ENCODE data around the gene FTSJ3. TPM values are rescaled to one million over a fixed set of nuclear protein-coding genes. Genes with fewer than 3 reads are reported as not detected.

Gene FTSJ3
- total RNA-seq, 1 donor from 2014 or later = 50.2 TPM

DNA sequence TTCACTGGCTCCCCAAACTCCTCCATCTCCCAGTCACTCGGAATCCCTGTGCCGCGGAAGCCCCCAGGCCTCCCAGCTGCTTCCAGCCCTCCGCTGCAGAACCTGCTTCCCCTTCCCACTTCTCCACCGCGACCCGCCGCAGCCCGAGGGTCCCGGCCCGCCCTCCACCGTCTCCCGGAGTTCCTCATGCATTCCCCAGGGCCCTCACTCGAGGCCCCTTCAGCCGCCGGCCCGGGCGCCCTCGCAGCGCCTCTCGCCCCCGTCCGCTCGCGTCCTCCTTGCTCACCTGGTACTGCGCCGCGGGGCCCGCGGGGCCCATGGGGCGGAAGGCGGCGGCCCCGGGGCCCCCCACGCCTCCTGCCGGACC lies 14.7 kb upstream of the FTSJ3 start:
- peak overlapping the region; percentile 70 for H2AFZ ChIP-seq (ENCODE audit: low read depth, low read length)
- H3K9me3 ChIP-seq (ENCODE audit: insufficient read depth, low read depth, low read length) = no peaks in the 10 kb centered on the region
- H4K20me1 ChIP-seq (ENCODE audit: insufficient read depth, low read length) = peaks cover 47% of the 10 kb centered on the region
- no peaks in the 10 kb centered on the region for H3K27me3 ChIP-seq (ENCODE audit: insufficient read depth, low read length)
- Mint-ChIP-seq H3K4me1 (ENCODE audit: low read depth, unreplicated experiment) (peaks cover 7% of the 10 kb centered on the region), H3K27ac (ENCODE audit: unreplicated experiment) (peak overlapping the region; percentile 89), H3K4me3 (ENCODE audit: unreplicated experiment) (peak overlapping the region; percentile 94), H3K9me3 (ENCODE audit: unreplicated experiment) (no peaks in the 10 kb centered on the region), H3K27me3 (ENCODE audit: low read depth, unreplicated experiment) (no peaks in the 10 kb centered on the region), H3K36me3 (ENCODE audit: low read depth, unreplicated experiment) (no peaks in the 10 kb centered on the region)
- peak overlapping the region; percentile 88 for H3K4me3 ChIP-seq (ENCODE audit: insufficient read depth, low read depth, low read length)
- FAIRE-seq (no peak), DNase-seq (ENCODE audit: low read depth) (peak; percentile 9)
- peak overlapping the region; percentile 92 for H3K9ac ChIP-seq (ENCODE audit: low read length)
- peak overlapping the region; percentile 100 for H3K4me2 ChIP-seq (ENCODE audit: low read length)
- TF ChIP-seq, protein P1, sequence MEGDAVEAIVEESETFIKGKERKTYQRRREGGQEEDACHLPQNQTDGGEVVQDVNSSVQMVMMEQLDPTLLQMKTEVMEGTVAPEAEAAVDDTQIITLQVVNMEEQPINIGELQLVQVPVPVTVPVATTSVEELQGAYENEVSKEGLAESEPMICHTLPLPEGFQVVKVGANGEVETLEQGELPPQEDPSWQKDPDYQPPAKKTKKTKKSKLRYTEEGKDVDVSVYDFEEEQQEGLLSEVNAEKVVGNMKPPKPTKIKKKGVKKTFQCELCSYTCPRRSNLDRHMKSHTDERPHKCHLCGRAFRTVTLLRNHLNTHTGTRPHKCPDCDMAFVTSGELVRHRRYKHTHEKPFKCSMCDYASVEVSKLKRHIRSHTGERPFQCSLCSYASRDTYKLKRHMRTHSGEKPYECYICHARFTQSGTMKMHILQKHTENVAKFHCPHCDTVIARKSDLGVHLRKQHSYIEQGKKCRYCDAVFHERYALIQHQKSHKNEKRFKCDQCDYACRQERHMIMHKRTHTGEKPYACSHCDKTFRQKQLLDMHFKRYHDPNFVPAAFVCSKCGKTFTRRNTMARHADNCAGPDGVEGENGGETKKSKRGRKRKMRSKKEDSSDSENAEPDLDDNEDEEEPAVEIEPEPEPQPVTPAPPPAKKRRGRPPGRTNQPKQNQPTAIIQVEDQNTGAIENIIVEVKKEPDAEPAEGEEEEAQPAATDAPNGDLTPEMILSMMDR (IDR thresholded peaks at IDR 0.05; ENCODE audit: insufficient read depth, low read depth, low read length) = no peak
- no peak for TF ChIP-seq EZH2 (IDR thresholded peaks at IDR 0.05; ENCODE audit: insufficient read depth, low read length)
- H3K27ac ChIP-seq (ENCODE audit: low read depth, low read length) = peak overlapping the region; percentile 60
- H3K36me3 ChIP-seq (ENCODE audit: insufficient read depth, low read length) = no peaks in the 10 kb centered on the region
- H3K4me1 ChIP-seq (ENCODE audit: insufficient read depth, low read length) = peaks cover 14% of the 10 kb centered on the region
- H3K79me2 ChIP-seq (ENCODE audit: insufficient read depth, low read length) = peaks cover 49% of the 10 kb centered on the region

DNA sequence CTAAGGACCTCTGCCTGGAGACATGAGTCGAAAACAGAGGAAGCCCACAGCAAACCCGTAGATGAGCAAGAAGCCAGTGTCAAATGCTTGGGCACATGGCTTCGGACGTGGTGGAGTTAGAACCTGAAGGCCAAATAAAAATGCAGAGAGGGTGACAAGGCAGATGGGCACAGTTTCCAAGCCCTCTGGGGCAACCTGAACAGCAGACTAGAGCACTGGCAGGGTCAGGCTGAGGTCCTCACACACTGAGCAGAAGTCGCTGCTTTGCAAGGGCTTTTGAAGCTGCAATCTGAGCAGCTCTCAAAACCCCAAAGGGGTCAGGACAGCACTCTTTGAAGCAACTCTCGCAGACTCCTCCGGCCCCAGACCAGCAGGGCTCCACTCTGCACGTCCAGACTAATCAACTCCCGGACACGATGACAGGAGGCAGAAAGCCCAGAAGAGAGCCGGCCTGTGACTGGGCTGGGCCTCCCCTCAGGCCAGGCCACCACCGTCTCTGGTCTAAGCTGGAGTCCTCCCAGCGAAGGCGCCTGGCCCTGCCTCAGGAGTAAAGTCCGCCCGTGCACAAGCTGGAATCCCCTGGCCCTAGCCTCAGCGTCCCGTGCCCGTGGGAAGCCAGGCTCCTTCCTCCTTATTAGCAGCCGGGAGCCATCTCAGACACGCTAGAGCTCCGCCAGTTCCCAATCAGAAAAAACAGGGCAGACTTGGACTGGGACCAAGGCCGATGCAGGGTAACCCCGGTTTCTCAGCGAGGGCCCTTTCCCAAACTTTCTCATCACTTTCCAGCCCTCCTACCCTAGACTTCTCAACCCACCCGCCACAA lies 14.1 kb upstream of the FTSJ3 start:
- Histone ChIP-seq H3K9ac (ENCODE audit: low read length) (peak overlapping the region; percentile 92), H3K36me3 (ENCODE audit: insufficient read depth, low read length) (no peaks in the 10 kb centered on the region), H3K27ac (ENCODE audit: low read depth, low read length) (peak overlapping the region; percentile 60), H3K4me2 (ENCODE audit: low read length) (peak overlapping the region; percentile 100), H3K4me1 (ENCODE audit: insufficient read depth, low read length) (peaks cover 14% of the 10 kb centered on the region), H2AFZ (ENCODE audit: low read depth, low read length) (peak overlapping the region; percentile 70), H3K27me3 (ENCODE audit: insufficient read depth, low read length) (no peaks in the 10 kb centered on the region), H3K79me2 (ENCODE audit: insufficient read depth, low read length) (peaks cover 55% of the 10 kb centered on the region), H3K4me3 (ENCODE audit: insufficient read depth, low read depth, low read length) (peak overlapping the region; percentile 88), H3K9me3 (ENCODE audit: insufficient read depth, low read depth, low read length) (no peaks in the 10 kb centered on the region), H4K20me1 (ENCODE audit: insufficient read depth, low read length) (peaks cover 53% of the 10 kb centered on the region)
- no peaks in the 10 kb centered on the region for H3K36me3 Mint-ChIP-seq (ENCODE audit: low read depth, unreplicated experiment)
- TF ChIP-seq, protein P1 (IDR thresholded peaks at IDR 0.05; ENCODE audit: insufficient read depth, low read depth, low read length) = no peak
- no peak for TF ChIP-seq EZH2 (IDR thresholded peaks at IDR 0.05; ENCODE audit: insufficient read depth, low read length)
- peaks cover 7% of the 10 kb centered on the region for H3K4me1 Mint-ChIP-seq (ENCODE audit: low read depth, unreplicated experiment)
- no peaks in the 10 kb centered on the region for H3K9me3 Mint-ChIP-seq (ENCODE audit: unreplicated experiment)
- FAIRE-seq = no peak
- peak; percentile 18 for DNase-seq (ENCODE audit: low read depth)
- peak overlapping the region; percentile 94 for H3K4me3 Mint-ChIP-seq (ENCODE audit: unreplicated experiment)
- H3K27me3 Mint-ChIP-seq (ENCODE audit: low read depth, unreplicated experiment) = no peaks in the 10 kb centered on the region
- H3K27ac Mint-ChIP-seq (ENCODE audit: unreplicated experiment) = peak overlapping the region; percentile 89

Measured in astrocyte (in vitro differentiated cells and primary cell).